Measurements from ENCODE around the gene UTF1.
A peak's percentile ranks its signal among the peaks of the same experiment; 100 is the strongest.
"Not testable (repeated sequence)": the region's sequence is repeated elsewhere in the genome, so short reads cannot be mapped to it uniquely, and the experiment has no call there.

Gene UTF1

DNA sequence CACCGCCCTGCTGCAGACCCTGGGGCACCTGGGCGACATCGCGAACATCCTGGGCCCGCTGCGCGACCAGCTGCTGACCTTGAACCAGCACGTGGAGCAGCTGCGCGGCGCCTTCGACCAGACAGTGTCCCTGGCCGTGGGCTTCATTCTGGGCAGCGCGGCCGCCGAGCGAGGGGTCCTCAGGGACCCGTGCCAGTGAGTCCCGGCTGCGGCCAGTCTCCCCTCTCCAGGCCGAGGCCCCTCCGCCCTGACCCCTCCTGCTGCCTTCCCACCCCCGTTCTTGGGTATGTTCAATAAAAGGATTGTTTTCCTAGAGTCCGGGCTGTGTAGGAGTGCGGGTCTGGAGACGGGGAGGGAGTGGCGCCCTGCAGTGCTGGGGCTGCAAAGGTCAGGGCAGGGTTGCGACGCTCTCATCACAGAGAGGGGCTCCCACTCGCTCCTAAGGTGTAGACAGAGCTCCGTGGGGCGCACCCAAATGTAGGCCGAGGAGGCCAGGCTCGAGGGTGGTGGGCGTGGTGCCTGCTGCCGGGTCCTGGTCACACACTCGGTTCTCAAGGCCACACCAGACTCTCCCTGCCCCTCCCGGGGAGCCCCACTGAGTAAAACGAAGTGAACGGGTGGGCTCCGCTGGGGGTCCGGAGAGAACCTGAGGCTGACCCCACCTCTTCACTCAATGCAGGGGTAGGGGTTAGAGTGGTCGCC is 1.4 kb downstream of the UTF1 start:
- peaks cover 12% of the 10 kb centered on the region in 2 donors for H3K4me1 Mint-ChIP-seq (ENCODE audit: low read depth in 2 of 2)
- H3K4me3 Mint-ChIP-seq = peak overlapping the region; percentile 27 to 64
- H3K27me3 Mint-ChIP-seq = peaks cover 53 to 86% of the 10 kb centered on the region in 2 donors
- DNase-seq (no peak), ATAC-seq (replicated peaks) (no peak)
- H3K36me3 Mint-ChIP-seq (ENCODE audit: insufficient read depth) = no peaks in the 10 kb centered on the region
- no peaks in the 10 kb centered on the region for H3K9me3 Mint-ChIP-seq
- no peak overlapping the region for H3K27ac Mint-ChIP-seq

GRCh38 chr10:133231946-133232574 is 2.0 kb downstream of the UTF1 start:
- peaks cover 10 to 12% of the 10 kb centered on the region in 2 donors for H3K4me1 Mint-ChIP-seq (ENCODE audit: low read depth in 2 of 2)
- H3K9me3 Mint-ChIP-seq = no peaks in the 10 kb centered on the region
- H3K27ac Mint-ChIP-seq = no peak overlapping the region
- peaks cover 46 to 80% of the 10 kb centered on the region in 2 donors for H3K27me3 Mint-ChIP-seq
- H3K36me3 Mint-ChIP-seq (ENCODE audit: insufficient read depth) = no peaks in the 10 kb centered on the region
- peak overlapping the region in 1 of 2 donors; percentile 64 for H3K4me3 Mint-ChIP-seq
- ATAC-seq (replicated peaks) (no peak), DNase-seq (no peak)

DNA sequence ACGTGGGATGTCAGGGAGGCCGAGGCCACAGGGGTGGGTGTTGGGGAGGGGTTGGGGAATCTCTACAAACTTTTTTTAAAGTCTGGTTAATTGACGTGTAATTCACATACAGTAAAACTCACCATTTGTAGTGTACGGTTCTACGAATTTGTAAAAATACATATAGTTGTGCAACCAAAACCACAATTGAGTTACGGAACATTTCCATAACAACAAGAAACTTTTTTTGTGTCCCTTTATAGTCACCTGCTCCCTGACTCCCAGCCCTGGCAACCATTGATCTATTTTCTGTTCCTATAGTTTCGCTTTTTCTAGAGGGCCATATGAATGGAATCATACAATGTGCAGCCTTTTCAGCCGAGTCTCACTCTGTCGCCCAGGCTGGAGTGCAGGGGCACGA is 4.8 kb downstream of the UTF1 start:
- H3K4me3 Mint-ChIP-seq = peak overlapping the region; percentile 78 to 81
- H3K27me3 Mint-ChIP-seq = peaks cover 40 to 78% of the 10 kb centered on the region in 2 donors
- H3K9me3 Mint-ChIP-seq; DNase-seq; H3K27ac Mint-ChIP-seq; ATAC-seq (replicated peaks); H3K36me3 Mint-ChIP-seq (ENCODE audit: insufficient read depth); H3K4me1 Mint-ChIP-seq (ENCODE audit: low read depth in 2 of 2): not testable (repeated sequence)

DNA sequence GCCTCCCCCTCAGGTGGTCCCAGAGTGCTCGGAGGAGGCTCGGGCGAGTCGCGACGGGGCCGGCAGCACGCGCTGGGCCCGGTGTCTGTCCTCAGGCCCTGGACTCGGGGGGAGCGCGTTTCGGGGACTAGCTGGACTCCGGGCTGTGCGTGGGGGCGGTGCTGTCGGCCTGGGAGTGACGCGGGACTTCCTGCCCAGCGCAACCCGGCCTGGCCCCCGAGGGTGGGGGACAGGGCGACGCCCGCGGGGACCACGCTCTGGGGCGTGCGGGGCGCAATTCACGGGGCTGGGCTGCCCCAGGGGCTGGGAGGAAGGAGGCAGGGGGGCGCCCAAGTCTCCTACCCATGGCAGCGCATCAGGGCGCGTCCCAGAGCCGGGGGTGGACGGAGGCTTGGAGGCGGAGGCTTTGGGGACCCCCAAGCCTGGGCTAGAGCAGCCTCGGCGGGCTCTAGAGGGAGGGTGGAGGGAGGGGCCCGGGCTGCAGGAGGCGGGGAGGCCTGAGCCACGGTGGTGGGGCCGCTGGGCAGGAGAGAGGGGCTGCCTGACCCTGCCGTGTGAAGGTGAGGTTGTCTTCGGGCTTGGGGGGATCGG is 5.3 kb downstream of the UTF1 start:
- Mint-ChIP-seq H3K27me3 (peaks cover 40 to 84% of the 10 kb centered on the region in 2 donors), H3K27ac (no peak overlapping the region), H3K9me3 (no peaks in the 10 kb centered on the region), H3K36me3 (ENCODE audit: insufficient read depth) (no peaks in the 10 kb centered on the region), H3K4me3 (peak overlapping the region; percentile 78 to 81), H3K4me1 (ENCODE audit: low read depth in 2 of 2) (peaks cover 7% of the 10 kb centered on the region in 2 donors)
- ATAC-seq (replicated peaks) (peak; percentile 35), DNase-seq (no peak)

- no peak overlapping the region for H3K27ac Mint-ChIP-seq
- peaks cover 11 to 12% of the 10 kb centered on the region in 2 donors for H3K4me1 Mint-ChIP-seq (ENCODE audit: low read depth in 2 of 2)
- peak; percentile 18 for ATAC-seq (replicated peaks)
- H3K9me3 Mint-ChIP-seq = no peaks in the 10 kb centered on the region
- no peak for DNase-seq
- H3K36me3 Mint-ChIP-seq (ENCODE audit: insufficient read depth) = no peaks in the 10 kb centered on the region
- peak overlapping the region; percentile 78 to 81 for H3K4me3 Mint-ChIP-seq
- H3K27me3 Mint-ChIP-seq = peaks cover 45 to 87% of the 10 kb centered on the region in 2 donors
These were observed 5.9 kb downstream of the UTF1 start for GRCh38 chr10:133235932-133236331.

GRCh38 chr10:133236401-133237240 is 6.6 kb downstream of the UTF1 start:
- H3K27me3 Mint-ChIP-seq = peaks cover 47 to 87% of the 10 kb centered on the region in 2 donors
- H3K27ac Mint-ChIP-seq = no peak overlapping the region
- no peaks in the 10 kb centered on the region for H3K36me3 Mint-ChIP-seq (ENCODE audit: insufficient read depth)
- peak; percentile 48 for ATAC-seq (replicated peaks)
- no peaks in the 10 kb centered on the region for H3K9me3 Mint-ChIP-seq
- peaks cover 16% of the 10 kb centered on the region in 2 donors for H3K4me1 Mint-ChIP-seq (ENCODE audit: low read depth in 2 of 2)
- DNase-seq = no peak
- peak overlapping the region in 1 of 2 donors; percentile 67 for H3K4me3 Mint-ChIP-seq

DNA sequence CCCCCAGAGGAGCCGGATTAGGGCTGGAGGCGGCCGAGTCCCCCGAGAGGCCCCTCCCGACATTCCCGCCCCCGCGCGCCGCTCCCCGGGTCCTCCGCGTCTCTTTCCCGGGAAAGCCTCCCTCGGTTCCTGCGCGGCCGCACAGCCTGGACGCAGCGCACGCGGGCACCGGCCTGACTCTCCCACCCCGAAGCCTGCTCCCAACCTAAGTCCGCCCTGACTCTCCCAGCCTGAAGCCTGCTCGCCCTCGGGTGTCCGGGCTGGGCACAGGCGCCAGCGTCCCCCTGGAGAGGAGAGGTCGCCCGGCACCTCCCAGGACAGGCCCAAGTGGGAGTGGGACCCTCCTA is 7.2 kb downstream of the UTF1 start:
- H3K36me3 Mint-ChIP-seq (ENCODE audit: insufficient read depth) = peaks cover 1% of the 10 kb centered on the region
- peak overlapping the region; percentile 64 to 67 for H3K4me3 Mint-ChIP-seq
- no peak for ATAC-seq (replicated peaks)
- H3K27me3 Mint-ChIP-seq = peaks cover 44 to 87% of the 10 kb centered on the region in 2 donors
- peaks cover 19 to 20% of the 10 kb centered on the region in 2 donors for H3K4me1 Mint-ChIP-seq (ENCODE audit: low read depth in 2 of 2)
- H3K27ac Mint-ChIP-seq = no peak overlapping the region
- H3K9me3 Mint-ChIP-seq = no peaks in the 10 kb centered on the region
- no peak for DNase-seq

- Mint-ChIP-seq H3K4me1 (ENCODE audit: low read depth in 2 of 2) (peaks cover 23% of the 10 kb centered on the region in 2 donors), H3K36me3 (ENCODE audit: insufficient read depth) (peaks cover 4% of the 10 kb centered on the region), H3K4me3 (peak within 1 kb of the TSS; percentile 64 to 67), H3K9me3 (no peaks in the 10 kb centered on the region), H3K27me3 (peaks cover 48 to 87% of the 10 kb centered on the region in 2 donors), H3K27ac (no peak within 1 kb of the TSS)
- no peak for DNase-seq
- no peak for ATAC-seq (replicated peaks)
These were observed 7.8 kb downstream of the UTF1 start, which contains the start of gene VENTX for GRCh38 chr10:133237588-133238465. TSS of gene VENTX (plus strand) at chr10:133237855. CDS start at chr10:133237915, 60 bp downstream.

DNA sequence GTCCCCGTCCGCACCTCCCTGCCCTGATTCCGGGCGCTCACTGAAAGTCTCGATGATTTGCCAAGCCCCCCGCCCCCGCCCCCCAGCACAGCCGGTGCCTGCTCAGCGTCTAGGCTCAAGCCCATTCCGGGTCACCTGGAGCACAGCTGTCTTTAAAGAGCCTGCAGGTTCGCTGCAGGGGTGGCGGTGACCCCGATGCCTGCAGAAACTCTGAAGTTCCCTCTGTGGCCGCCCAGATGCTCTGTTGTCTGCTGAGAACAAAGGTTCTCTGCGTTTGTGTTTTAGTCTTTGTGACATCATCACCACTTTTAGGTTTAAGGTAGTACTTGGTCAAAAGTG is 8.4 kb downstream of the UTF1 start:
- H3K4me3 Mint-ChIP-seq = peak overlapping the region; percentile 42 to 43
- H3K27me3 Mint-ChIP-seq = peaks cover 45 to 87% of the 10 kb centered on the region in 2 donors
- H3K4me1 Mint-ChIP-seq (ENCODE audit: low read depth in 2 of 2) = peaks cover 23% of the 10 kb centered on the region in 2 donors
- H3K27ac Mint-ChIP-seq = no peak overlapping the region
- DNase-seq (no peak), ATAC-seq (replicated peaks) (no peak)
- peaks cover 4% of the 10 kb centered on the region for H3K36me3 Mint-ChIP-seq (ENCODE audit: insufficient read depth)
- H3K9me3 Mint-ChIP-seq = no peaks in the 10 kb centered on the region

DNA sequence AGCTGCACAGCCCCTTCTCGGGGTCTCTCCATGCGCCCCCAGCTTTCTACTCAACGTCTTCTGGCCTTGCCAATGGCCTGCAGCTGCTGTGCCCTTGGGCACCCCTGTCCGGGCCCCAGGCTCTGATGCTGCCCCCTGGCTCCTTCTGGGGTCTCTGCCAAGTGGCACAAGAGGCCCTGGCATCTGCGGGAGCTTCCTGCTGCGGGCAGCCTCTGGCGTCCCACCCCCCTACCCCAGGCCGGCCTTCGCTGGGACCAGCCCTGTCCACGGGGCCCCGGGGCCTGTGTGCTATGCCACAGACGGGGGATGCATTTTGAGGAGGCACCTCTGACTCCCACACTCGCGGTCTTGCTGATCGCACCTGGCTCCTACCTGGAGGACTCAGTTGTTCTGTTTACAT is 10.0 kb downstream of the UTF1 start:
- H3K27ac Mint-ChIP-seq = no peak overlapping the region
- no peak for ATAC-seq (replicated peaks)
- H3K36me3 Mint-ChIP-seq (ENCODE audit: insufficient read depth) = peaks cover 4% of the 10 kb centered on the region
- peaks cover 39 to 83% of the 10 kb centered on the region in 2 donors for H3K27me3 Mint-ChIP-seq
- no peaks in the 10 kb centered on the region for H3K9me3 Mint-ChIP-seq
- H3K4me1 Mint-ChIP-seq (ENCODE audit: low read depth in 2 of 2) = peaks cover 22 to 23% of the 10 kb centered on the region in 2 donors
- H3K4me3 Mint-ChIP-seq = no peak overlapping the region
- no peak for DNase-seq

GRCh38 chr10:133241501-133242205 is 11.6 kb downstream of the UTF1 start:
- Mint-ChIP-seq H3K27ac (no peak overlapping the region), H3K4me1 (ENCODE audit: low read depth in 2 of 2) (peaks cover 16 to 21% of the 10 kb centered on the region in 2 donors), H3K27me3 (peaks cover 33 to 77% of the 10 kb centered on the region in 2 donors), H3K4me3 (peak overlapping the region; percentile 82 to 87), H3K9me3 (no peaks in the 10 kb centered on the region), H3K36me3 (ENCODE audit: insufficient read depth) (peaks cover 4% of the 10 kb centered on the region)
- DNase-seq (peak in 1 of 3 experiments; percentile 21), ATAC-seq (replicated peaks) (peak; percentile 60)
